UCSD-AML1 (cell line): Measurements from ENCODE around the gene ANKRD44.
"Not testable (repeated sequence)": the region's sequence is repeated elsewhere in the genome, so short reads cannot be mapped to it uniquely, and the experiment has no call there.

ENCODE experiments used
- DNase-seq: peaks from one replicate; lab custom pipeline; 2025; ENCODE audit not compliant: unreplicated experiment; lab: John Stamatoyannopoulos, UW

Gene ANKRD44

DNA sequence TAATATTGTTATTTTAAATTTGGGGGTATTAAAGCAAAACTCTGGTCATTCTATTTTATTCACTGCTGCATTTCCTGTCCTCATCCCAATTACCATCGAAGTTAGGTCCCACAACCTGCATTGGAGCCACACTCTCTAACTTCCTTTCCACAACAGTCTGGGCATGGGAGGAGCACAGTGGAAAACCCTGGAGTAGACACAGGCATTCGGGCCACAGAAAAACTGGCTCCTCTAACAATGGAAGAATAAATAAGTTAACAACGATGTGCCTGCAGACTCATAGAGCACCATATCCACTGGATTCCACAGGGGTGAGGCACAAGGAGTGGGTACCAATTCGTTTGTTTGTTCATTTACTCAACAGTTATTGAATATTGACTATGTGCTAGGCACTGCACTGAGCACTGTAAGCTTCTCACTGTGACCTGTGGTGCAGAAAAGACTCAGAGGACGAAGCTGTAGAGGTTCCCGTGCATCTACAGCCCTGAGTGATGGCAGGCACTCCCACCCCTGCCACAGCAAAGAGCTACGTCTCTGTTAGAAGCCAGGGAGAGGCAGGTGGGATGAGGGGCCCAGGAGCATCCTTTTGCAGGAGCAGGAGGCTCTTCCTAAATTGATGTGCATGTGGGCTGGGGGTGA, 229.9 kb downstream of the ANKRD44 start:
- no peak for DNase-seq

DNA sequence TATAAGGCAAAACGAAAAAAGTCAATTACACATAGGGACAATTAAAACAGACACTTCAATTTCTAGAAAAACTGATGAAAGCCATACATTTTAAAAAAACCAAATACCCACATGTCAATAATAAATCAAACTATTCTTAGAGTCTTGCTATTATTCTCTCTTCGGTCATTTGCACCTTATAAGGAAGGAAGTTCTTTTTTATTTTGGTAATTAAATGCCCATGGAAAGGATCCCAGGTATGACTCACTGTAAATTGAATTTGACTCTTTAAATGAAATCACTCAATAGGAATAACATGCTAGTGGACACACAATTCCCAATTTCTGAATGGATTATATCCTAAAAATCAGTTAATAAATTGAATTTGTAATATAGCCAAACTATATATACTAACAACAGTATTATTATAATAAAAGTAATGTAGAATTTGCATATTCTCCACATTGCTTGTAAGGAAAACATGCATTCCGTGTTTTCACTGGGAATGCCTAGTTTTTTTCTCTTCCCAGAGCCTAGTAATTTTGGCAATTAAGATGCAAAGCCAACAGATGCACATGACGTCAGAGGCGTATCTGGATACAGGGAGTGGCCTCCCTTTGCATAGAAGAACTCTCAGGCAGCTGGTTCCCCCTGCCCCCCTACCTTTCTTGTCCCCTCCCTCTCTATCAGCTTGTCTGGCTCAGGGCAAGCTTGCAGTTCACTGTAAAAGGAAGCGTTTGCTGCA, 230.6 kb downstream of the ANKRD44 start:
- DNase-seq, result no peak

DNA sequence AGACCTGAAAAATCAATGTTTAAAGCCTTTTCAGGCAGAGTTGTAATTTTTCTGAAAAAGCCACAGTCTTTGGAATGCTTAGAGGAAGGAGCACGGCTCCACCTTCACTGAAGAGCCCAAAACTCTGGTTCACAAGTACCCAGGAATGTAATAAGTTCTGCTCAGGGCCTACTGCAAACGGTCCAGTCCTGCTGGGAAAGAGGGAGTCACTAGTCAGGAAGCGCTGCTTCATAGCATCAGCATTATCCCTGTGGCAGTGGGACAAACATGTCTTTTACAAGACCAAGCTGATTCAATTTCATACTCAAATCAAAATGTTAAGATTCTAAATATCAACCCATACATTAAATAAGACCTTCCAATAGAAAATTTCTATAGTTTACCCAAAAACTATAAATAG, 231.2 kb downstream of the ANKRD44 start:
- DNase-seq, result no peak

DNA sequence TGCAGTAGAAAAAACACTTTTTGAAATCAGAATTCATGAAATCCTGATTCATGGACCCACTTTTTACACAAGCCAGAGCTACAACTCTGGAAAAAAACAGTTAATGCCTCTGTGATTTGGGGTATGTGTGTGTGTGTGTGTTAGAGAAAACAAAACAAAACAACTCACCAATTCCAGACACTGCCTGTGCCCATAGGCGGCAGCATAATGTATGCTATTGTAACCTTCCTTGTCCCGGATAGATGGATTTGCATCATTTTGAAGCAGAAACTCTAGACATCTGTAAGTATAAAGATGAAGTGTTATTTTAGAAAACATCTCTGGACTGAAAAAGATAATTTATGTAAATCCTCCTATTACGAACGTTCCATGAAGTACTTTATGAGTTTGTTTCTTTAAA, 232.0 kb downstream of the ANKRD44 start:
- no peak for DNase-seq

DNA sequence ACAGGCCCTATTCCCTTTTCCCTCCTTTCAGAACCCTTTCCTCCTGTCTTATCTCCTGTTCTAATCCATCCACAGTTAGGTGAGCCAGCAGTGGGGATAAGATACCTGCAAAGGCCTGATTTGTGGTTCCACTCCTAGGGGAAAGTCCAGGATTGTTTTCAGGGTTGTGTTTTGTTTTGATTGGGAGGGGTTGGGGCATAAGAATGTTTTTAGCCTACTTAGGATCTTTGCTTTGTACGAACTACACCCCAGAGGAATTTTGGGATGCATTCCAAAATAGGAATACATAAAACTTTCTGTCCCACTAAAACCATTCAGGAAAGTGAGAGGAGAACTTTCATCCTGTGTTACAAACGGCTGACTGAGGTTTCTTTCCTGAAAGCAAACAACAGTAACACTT, 233.2 kb downstream of the ANKRD44 start:
- DNase-seq, result no peak

DNA sequence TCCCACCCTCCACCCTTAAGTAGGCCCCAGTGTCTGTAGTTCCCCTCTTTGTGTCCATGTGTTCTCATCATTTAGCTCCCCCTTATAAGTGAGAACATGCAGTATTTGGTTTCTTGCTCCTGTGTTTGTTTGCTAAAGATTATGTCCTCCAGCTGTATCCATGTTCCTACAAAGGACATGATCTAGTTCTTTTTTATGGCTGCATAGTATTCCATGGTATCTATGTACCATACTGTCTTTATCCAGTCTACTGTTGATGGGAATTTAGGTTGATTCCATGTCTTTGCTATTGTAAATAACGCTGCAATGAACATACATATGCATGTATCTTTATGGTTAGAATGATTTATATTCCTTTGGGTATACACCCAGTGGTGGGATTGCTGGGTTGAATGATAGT, 233.9 kb downstream of the ANKRD44 start:
- no peak for DNase-seq

DNA sequence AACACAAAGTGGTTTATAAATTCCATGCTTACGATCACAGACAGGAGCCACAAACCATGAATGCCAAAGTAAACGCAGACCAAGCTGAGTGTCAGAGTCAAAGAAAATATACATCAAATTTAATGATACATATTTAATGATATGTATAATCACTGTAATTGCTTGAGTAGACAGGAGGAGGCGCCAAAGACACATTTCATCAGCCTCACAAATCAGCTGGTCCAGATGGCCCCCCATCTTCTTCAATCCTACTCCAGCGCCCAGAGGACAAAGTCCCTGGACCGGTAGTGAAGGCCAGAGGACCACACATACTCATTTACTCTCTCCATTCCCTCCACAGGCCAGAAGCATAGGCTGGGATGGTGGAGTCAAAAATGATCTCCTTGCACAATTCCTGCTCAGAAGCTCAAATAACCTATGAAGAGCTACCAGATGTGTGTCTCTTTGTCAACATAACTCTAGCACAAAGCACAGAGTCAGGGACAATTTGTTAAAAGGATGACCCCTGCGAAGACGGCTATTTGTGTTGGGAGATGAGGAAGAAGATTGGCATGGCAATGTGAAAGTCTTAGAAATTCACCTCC, 234.7 kb downstream of the ANKRD44 start:
- no peak for DNase-seq

DNA sequence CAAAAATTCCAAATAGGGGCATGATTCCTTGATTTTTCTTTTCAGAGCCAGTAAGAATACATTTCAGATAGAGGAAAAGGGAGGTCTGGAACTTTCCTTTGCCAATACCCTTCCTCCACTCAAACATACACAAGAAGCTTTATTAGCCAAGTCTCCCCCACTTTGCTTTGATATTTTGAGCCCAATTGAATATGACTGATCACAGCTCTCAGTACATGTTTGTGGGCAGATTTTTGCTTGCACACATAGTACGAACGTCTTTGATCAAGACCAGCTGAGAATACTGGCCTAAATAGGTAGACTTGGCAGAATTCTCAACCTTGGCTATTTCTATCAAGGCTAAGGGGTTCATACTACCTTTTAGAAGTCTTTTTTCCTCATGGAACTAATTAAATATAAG, 235.3 kb downstream of the ANKRD44 start:
- no peak for DNase-seq

DNA sequence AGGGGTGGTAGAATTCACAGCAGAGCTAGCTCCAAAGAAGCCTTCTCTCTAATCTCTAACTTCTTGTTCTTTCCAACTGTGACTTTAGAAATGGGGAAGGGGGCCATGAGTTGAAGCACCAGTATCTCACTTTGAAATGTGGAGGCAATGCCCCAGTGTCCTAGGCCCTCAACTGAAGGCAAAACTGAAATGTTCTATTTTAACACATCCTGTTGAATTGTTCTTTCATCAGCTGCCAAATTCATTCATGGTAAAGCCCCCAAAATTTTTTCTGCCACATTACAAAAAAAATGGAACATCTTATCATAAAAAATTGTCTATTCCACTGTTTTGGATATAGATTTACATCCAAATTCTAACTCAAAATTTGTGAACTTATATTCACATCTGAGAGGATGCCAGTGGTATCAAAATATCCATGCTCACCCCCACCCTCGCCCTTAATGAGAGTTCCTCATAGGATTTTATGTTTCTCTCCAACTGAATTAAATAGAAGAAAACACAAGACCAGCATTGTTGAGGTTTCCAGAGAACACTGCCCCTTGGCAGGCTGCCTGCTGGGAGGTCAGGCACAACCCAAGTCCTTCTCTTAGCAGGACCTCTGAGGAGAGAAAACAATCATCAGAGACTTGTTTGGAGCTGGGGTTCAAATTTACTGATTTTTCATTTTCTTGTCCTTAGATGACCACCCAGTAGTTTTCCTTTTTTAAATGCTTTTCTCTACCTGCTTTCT, 236.7 kb downstream of the ANKRD44 start:
- DNase-seq, result no peak

DNA sequence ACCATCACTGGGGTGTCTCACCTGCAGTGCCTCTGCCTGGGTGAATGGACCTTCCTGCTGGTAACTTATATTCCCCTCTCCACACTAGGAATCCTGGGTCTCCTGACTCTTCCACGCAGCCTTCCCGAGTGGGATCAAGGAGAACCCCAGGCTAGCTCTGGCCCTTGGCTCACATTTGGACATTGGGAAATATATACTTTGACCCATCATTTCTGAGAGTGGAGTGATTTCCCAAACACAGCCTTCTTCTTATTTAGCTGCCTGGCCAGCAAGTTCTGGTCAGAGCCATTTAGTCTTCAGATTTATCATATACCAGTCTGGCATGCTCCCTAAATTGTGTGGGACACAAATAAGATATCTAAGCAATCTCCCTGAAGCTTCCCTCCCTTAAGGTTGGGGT, 237.3 kb downstream of the ANKRD44 start:
- DNase-seq, result no peak

DNA sequence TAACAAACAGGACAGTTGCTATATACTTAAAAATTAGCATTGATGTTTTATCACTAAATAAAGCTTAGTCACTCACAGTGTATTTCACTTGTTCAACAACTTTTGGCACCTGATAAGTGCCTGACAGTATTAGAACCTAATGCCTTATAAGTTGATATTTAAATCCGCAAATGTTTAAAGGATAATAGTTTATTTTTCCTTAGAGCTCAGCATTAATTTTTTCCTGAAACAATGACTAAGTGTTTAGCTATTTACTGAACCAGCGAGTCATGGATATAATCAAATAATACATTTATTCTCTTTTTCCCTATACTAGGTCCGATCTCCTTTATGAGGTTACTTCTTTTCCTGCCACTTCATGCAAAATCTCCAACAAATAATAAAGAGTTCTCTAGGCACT, 238.0 kb downstream of the ANKRD44 start:
- DNase-seq, result no peak

DNA sequence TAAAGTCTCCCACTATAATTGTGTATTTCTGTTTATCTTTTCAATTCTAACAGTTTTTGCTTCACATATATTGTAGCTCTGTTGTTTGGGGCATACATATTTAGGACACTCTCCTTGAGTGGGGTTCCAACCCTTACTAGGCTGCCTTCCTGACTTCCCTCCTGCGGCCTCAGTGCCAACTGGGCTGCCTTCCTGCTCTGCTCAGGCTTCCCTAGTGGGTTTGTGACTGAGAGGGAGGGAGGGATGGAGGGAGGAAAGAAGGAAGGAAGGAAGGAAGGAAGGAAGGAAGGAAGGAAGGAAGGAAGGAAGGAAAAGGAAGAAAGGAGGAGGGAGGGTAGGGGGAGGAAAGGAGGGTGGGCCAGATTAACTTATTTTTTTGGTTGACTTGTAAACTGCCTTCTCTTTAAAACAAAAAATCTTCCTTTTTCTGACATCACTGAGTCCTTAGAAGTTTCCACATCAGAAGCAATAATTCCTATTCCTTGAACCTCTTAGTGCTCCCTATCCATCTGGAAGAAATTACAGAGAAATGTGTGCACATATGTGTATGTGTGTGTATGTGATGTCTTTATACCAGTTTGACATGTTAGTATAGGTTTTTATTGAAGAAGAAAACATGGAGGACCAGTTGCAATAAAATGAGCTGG, 238.7 kb downstream of the ANKRD44 start:
- DNase-seq, result no peak

DNA sequence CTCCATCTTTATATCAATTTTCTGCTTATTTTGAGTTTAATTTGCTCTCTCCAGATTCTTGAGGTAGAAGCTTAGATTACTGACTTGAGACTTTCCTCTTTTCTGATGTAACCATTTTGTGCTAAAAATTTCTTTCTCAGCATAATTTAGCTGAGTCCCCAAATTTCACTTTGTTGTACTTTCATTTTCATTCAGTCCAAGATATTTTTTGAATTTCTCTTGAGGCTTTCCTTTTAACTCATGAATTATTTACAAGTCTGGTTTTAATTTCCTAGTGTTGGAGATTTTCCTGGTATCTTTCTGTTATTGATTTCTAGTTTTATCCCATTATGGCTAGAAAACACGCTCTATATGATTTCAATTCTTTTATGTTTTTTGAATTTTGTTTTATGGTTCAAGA, 239.4 kb downstream of the ANKRD44 start:
- DNase-seq, result no peak

DNA sequence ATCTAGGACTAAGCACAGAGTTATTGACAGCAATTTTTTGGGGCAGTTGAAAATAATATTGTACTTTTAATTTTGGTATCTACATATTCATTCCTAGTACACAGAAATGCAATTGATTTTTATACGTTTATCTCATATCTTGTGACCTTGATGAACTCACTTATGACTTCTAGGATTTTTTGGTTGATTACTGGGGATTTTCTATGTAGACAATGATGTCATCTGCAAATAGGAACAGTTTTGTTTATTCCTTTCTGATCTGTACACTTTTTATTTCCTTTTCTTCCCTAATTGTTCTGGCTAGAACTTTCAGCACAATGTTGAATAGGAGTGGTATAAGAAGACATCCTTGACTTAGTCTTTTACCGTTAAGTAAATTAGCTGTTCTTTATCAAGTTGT, 240.6 kb downstream of the ANKRD44 start:
- no peak for DNase-seq

DNA sequence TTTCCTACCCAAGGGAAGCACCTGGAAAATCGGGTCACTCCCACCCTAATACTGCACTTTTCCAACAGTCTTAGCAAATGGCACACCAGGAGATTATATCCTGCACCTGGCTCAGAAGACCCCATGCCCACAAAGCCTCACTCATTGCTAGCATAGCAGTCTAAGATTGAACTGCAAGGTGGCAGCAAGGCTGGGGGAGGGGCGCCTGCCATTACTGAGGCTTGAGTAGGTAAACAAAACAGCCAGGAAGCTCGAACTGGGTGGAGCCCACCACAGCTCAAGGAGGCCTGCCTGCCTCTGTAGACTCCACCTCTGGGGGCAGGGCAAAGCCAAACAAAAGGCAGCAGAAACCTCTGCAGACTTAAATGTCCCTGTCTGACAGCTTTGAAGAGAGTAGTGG, 248.0 kb downstream of the ANKRD44 start:
- DNase-seq, result not testable (repeated sequence)

DNA sequence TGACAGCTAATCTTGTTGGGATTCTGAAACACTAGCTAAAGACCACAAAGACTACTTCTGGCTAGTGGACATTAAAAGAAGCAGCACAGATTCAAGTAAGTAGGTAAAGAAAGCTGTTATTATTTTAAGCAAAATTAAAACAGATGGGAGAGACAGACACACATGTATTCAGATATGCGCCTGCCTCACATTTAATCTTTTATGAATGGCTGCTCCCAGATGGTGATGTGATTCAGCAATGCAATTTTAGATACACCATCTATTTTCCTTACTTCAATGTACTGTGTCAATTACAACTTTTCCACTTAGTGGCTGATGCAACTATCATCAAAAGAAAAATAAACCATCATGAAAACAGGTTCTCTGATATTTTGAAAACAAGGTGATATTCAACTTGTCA, 251.1 kb downstream of the ANKRD44 start:
- no peak for DNase-seq

DNA sequence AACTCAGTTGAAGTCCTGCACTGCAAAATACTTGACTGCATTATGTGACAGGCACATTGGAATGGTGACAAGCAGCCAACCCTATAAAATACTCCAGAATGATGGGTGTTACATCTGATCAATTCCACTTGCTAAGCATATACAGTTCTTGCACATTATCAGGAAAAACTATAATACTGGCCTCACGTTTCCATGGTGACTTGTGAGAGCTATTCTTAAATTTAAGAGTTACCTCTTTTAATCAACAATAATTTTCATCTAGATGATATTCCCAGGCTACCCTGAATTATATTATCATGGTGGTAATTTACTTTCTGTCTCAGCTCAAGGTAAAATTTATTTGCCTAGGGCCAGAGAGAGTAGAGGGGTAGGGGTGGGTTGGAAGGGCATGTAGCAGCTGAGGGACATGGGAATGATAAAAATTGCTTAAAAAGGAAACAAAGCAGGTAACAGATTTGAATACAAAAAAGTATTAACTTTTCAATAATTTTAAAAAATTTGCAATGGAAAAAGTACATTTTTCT, 251.7 kb downstream of the ANKRD44 start:
- DNase-seq, result no peak

DNA sequence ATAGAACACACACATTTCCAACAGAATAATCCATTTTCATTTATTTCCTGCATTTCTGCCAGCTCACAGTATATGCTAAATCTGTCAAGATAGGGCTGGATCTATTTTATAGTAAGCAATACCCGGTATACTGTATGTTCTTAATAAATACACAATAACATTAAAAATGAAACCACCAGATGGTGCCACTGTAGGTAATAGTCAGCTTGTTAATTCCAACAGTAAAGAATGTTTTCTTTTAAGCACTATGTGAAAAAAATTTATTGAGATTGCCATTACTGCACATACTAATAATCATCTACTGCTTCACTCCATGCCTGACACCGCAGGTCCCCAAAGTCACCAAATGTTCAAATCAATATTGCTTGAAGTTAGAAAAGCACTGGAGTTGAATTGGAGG, 252.6 kb downstream of the ANKRD44 start:
- no peak for DNase-seq

DNA sequence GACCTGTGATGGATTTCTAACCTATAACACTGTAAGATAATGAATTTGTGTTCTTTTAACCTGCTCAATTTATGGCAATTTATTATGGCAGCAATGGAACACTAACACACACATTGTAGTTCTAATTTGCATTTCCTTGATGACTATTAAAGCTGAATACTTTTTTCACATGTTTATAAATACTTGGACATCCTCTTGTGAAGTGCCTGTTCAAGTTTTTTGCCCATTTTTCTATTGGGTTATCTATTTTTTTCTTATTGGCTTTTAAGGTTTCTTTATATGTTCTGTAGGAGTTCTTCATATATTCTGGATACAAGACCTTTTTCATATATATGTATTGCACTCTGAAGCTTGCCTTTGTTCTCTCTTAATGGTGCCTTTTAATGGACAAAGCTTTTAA, 255.5 kb downstream of the ANKRD44 start:
- DNase-seq, result no peak

DNA sequence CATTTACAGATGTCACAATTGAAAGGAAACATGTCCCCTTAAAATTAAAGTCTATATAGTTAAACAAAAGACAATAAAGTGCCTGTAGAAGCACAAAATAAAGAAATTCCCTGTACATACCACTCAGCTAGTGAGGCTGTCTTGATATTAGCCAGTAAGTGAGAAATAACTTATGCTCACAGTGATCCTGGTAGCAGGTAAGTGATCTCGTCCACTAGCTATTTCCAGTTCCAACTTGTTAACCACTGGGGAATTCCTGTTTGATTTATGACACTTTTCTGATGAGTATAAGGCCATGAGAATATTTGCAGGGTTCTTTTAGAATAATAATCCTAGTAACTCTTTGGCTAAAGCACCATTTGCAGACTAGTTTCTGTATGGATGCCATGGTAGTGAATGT, 256.1 kb downstream of the ANKRD44 start:
- DNase-seq, result no peak

DNA sequence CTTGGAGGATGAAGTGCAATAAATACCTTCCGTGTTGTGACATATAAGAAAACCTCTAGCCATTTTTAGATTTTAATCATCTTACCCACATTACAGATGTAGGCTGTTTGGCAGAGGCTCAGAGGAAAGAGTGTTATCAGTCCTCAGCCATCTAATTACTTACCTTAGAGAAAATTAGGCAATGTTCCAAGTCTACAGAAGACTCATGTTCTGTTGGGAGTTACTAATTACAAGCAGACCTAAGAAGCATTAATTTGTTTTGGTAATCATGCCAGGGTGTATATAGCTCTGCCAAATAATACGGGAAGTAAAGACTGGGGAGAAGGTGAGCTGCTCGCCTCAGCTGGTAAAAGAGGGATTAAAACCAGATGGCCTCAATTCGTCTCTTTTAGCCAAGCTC, 258.2 kb downstream of the ANKRD44 start:
- no peak for DNase-seq
